ENCODE data around the gene NCMAP.

Gene NCMAP

DNA sequence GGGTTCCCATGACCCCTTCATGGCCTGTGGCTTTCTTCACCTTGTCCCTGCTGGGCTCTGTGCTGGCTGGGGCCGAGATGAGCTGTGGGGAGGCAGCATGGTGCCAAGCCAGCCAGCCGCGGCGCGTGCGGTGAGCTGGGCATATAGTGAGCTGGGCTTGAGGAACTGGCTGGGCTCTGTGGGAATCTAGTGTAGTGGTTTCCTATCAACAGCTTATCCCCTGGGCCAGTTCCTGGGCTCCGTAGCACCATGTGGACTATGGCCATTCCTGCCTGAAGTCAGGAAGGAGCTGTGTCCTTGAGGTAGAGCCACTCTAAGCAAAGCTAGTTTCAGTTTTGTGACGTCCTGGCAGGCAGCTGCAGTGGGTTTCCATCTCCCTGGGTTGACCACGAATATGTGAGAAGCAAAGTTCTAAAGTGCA is 1.8 kb downstream of the NCMAP start:
- no peaks in the 10 kb centered on the region for H3K9me3 ChIP-seq (ENCODE audit: control insufficient read depth, low read length)
- H2AK5ac ChIP-seq (ENCODE audit: low read length, severe bottlenecking), result no peak overlapping the region
- peaks cover 18 to 66% of the 10 kb centered on the region in 2 experiments for H3K27me3 ChIP-seq (ENCODE audit: control insufficient read depth in 1 of 2, insufficient read depth in 1 of 2, low read length in 2 of 2)
- H3K14ac ChIP-seq (ENCODE audit: low read length in 2 of 2), result no peak overlapping the region
- no peaks in the 10 kb centered on the region for H3K79me1 ChIP-seq (replicated peaks; ENCODE audit: low read length, poor library complexity, severe bottlenecking)
- no peak overlapping the region for H3K4ac ChIP-seq (ENCODE audit: low read depth in 1 of 2, low read length in 2 of 2)
- no peak overlapping the region for H2BK15ac ChIP-seq (ENCODE audit: low read depth, poor library complexity, severe bottlenecking)
- H3K23ac ChIP-seq (ENCODE audit: low read length in 2 of 2), result no peak overlapping the region
- no peak overlapping the region for H3K18ac ChIP-seq (ENCODE audit: low read depth in 1 of 2, low read length in 2 of 2)
- peak; percentile 23 for DNase-seq
- no peak overlapping the region for H3K9ac ChIP-seq (ENCODE audit: low read length)
- no peaks in the 10 kb centered on the region for H3K36me3 ChIP-seq (ENCODE audit: control insufficient read depth in 1 of 2, insufficient read depth in 2 of 2, low read depth in 1 of 2, low read length in 2 of 2)
- H4K91ac ChIP-seq (ENCODE audit: low read length), result peak overlapping the region; percentile 67
- 91% methylated on average over 9 of the region's 9 CpGs for WGBS
- no peak overlapping the region for H3K4me2 ChIP-seq (ENCODE audit: low read length, poor library complexity, severe bottlenecking)
- H3K4me3 ChIP-seq (ENCODE audit: insufficient read depth in 1 of 2, low read depth in 1 of 2, low read length in 2 of 2), result no peak overlapping the region
- H3K4me1 ChIP-seq (ENCODE audit: control insufficient read depth, insufficient read depth, low read depth, low read length), result peaks cover 42% of the 10 kb centered on the region
- no peak overlapping the region for H2BK12ac ChIP-seq (ENCODE audit: low read length in 2 of 2)
- H4K8ac ChIP-seq (ENCODE audit: low read length), result no peak overlapping the region
- no peak overlapping the region for H2BK5ac ChIP-seq (ENCODE audit: low read depth, low read length, poor library complexity, severe bottlenecking)
- H2BK120ac ChIP-seq (ENCODE audit: low read depth, low read length), result no peak overlapping the region
- H3K27ac ChIP-seq (ENCODE audit: low read length, poor library complexity, severe bottlenecking), result no peak overlapping the region
- no peak overlapping the region for H2AFZ ChIP-seq (ENCODE audit: low read depth, low read length)

DNA sequence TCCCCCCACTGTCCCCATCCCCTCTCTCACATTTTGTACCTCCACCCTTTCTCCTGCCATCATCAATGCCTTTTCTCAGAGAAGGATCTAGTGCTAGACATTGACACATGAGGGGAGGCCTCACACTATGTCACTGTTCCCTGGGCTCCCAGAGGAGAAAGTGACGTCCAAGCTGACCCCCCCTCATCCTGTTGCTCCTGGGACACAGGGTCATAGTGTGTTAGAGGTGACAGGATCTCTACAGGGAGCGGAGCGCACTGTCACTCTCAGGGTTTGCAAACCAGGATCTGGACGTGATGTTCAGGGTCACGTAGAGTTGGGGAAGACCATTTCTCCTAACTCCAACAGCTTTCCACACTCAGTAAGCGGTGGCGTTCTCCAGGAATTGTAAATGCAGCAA is 2.6 kb downstream of the NCMAP start:
- no peak overlapping the region for H3K9ac ChIP-seq (ENCODE audit: low read length)
- 81% methylated on average over 5 of the region's 7 CpGs for WGBS
- no peak overlapping the region for H2BK15ac ChIP-seq (ENCODE audit: low read depth, poor library complexity, severe bottlenecking)
- peak overlapping the region in 1 of 2 experiments; percentile 1 for H3K18ac ChIP-seq (ENCODE audit: low read depth in 1 of 2, low read length in 2 of 2)
- no peak overlapping the region for H3K4me3 ChIP-seq (ENCODE audit: insufficient read depth in 1 of 2, low read depth in 1 of 2, low read length in 2 of 2)
- H3K27ac ChIP-seq (ENCODE audit: low read length, poor library complexity, severe bottlenecking), result no peak overlapping the region
- H2AK5ac ChIP-seq (ENCODE audit: low read length, severe bottlenecking), result peak overlapping the region; percentile 50
- no peak overlapping the region for H4K8ac ChIP-seq (ENCODE audit: low read length)
- no peak overlapping the region for H2BK5ac ChIP-seq (ENCODE audit: low read depth, low read length, poor library complexity, severe bottlenecking)
- H3K4me2 ChIP-seq (ENCODE audit: low read length, poor library complexity, severe bottlenecking), result no peak overlapping the region
- no peaks in the 10 kb centered on the region for H3K9me3 ChIP-seq (ENCODE audit: control insufficient read depth, low read length)
- no peaks in the 10 kb centered on the region for H3K36me3 ChIP-seq (ENCODE audit: control insufficient read depth in 1 of 2, insufficient read depth in 2 of 2, low read depth in 1 of 2, low read length in 2 of 2)
- no peak overlapping the region for H3K4ac ChIP-seq (ENCODE audit: low read depth in 1 of 2, low read length in 2 of 2)
- no peak overlapping the region for H2AFZ ChIP-seq (ENCODE audit: low read depth, low read length)
- H3K4me1 ChIP-seq (ENCODE audit: control insufficient read depth, insufficient read depth, low read depth, low read length), result peaks cover 43% of the 10 kb centered on the region
- no peak overlapping the region for H3K23ac ChIP-seq (ENCODE audit: low read length in 2 of 2)
- H2BK120ac ChIP-seq (ENCODE audit: low read depth, low read length), result no peak overlapping the region
- peak overlapping the region; percentile 9 to 59 for H2BK12ac ChIP-seq (ENCODE audit: low read length in 2 of 2)
- no peak overlapping the region for H4K91ac ChIP-seq (ENCODE audit: low read length)
- peak overlapping the region in 1 of 2 experiments; percentile 9 for H3K14ac ChIP-seq (ENCODE audit: low read length in 2 of 2)
- H3K27me3 ChIP-seq (ENCODE audit: control insufficient read depth in 1 of 2, insufficient read depth in 1 of 2, low read length in 2 of 2), result peaks cover 18 to 69% of the 10 kb centered on the region in 2 experiments
- DNase-seq, result no peak
- no peaks in the 10 kb centered on the region for H3K79me1 ChIP-seq (replicated peaks; ENCODE audit: low read length, poor library complexity, severe bottlenecking)

DNA sequence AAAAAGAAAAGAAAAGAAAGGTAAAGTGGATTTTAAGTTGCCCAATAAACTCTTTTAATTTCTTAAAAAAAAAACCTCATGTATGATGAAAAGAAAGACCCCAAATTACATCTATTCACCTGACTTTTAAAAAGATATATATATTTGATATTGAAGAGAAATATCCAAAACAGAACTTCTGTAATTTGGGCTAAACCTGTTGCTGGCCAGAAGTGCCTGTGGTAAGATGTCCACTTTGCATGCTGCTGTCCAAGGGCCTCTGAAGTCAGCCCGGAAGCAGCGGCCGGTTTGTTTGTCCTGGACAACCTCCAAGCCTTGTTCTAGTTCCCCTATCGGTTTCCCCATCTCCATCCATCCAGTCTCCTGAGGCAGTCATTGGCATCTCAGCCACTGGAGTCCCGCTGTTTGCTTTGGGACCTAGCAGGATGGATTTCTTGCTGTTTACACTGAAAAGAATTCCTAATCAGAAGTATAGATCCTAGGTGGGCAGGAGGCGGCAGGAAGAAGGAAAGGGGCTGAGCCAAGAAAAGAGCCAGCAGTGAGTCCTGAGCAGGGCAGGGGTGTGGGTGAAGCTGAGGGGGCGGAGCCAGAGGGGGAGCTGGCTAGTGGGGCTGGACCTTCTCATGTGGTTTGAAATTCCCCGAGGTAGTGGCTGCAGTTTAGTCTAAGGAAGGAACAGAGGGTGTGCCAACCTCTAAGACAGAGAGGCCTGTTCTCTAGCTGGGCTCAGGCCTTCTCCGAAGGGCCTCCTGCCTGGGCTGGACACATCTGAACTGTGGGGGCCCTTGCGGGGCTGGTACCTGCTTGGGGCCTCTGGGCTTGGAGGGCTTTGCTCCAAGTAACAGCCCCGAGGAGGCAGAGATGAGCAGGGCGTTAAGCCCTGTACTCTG is 3.3 kb downstream of the NCMAP start:
- Histone ChIP-seq H3K9me3 (ENCODE audit: control insufficient read depth, low read length) (no peaks in the 10 kb centered on the region), H3K27ac (ENCODE audit: low read length, poor library complexity, severe bottlenecking) (peak overlapping the region; percentile 41), H2BK12ac (ENCODE audit: low read length in 2 of 2) (no peak overlapping the region), H3K14ac (ENCODE audit: low read length in 2 of 2) (no peak overlapping the region), H2AFZ (ENCODE audit: low read depth, low read length) (no peak overlapping the region), H3K27me3 (ENCODE audit: control insufficient read depth in 1 of 2, insufficient read depth in 1 of 2, low read length in 2 of 2) (peaks cover 18 to 69% of the 10 kb centered on the region in 2 experiments), H2AK5ac (ENCODE audit: low read length, severe bottlenecking) (no peak overlapping the region), H3K79me1 (replicated peaks; ENCODE audit: low read length, poor library complexity, severe bottlenecking) (no peaks in the 10 kb centered on the region), H3K36me3 (ENCODE audit: control insufficient read depth in 1 of 2, insufficient read depth in 2 of 2, low read depth in 1 of 2, low read length in 2 of 2) (no peaks in the 10 kb centered on the region), H3K18ac (ENCODE audit: low read depth in 1 of 2, low read length in 2 of 2) (peak overlapping the region in 1 of 2 experiments; percentile 37), H3K4me3 (ENCODE audit: insufficient read depth in 1 of 2, low read depth in 1 of 2, low read length in 2 of 2) (no peak overlapping the region), H3K9ac (ENCODE audit: low read length) (no peak overlapping the region), H3K4ac (ENCODE audit: low read depth in 1 of 2, low read length in 2 of 2) (no peak overlapping the region), H3K4me2 (ENCODE audit: low read length, poor library complexity, severe bottlenecking) (peak overlapping the region; percentile 35), H3K4me1 (ENCODE audit: control insufficient read depth, insufficient read depth, low read depth, low read length) (peaks cover 43% of the 10 kb centered on the region), H2BK120ac (ENCODE audit: low read depth, low read length) (no peak overlapping the region), H3K23ac (ENCODE audit: low read length in 2 of 2) (no peak overlapping the region), H2BK15ac (ENCODE audit: low read depth, poor library complexity, severe bottlenecking) (no peak overlapping the region), H4K91ac (ENCODE audit: low read length) (no peak overlapping the region), H2BK5ac (ENCODE audit: low read depth, low read length, poor library complexity, severe bottlenecking) (no peak overlapping the region), H4K8ac (ENCODE audit: low read length) (no peak overlapping the region)
- peak; percentile 84 for DNase-seq
- 61% methylated on average over 11 of the region's 12 CpGs for WGBS

DNA sequence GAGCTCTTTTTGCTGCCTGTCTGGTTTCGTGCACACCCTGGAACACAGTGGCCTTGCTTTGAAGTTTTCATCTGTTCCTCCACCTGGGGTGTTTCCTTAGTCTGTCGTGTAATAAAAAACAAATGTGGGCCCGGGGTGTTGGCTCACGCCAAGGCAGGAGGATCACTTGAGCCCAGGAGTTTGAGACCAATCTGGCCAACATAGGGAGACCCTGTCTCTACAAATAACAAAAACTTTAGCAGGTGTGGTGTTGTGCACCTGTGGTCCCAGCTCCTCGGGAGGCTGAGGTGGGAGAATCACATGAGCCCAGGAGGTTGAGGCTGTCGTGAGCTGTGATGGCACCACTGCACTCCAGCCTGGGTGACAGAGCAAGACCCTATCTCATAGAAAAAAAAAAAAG is 4.5 kb downstream of the NCMAP start:
- Histone ChIP-seq H3K4me2 (ENCODE audit: low read length, poor library complexity, severe bottlenecking) (no peak overlapping the region), H3K9ac (ENCODE audit: low read length) (no peak overlapping the region), H2AFZ (ENCODE audit: low read depth, low read length) (no peak overlapping the region), H3K79me1 (replicated peaks; ENCODE audit: low read length, poor library complexity, severe bottlenecking) (no peaks in the 10 kb centered on the region), H3K18ac (ENCODE audit: low read depth in 1 of 2, low read length in 2 of 2) (no peak overlapping the region), H3K27me3 (ENCODE audit: control insufficient read depth in 1 of 2, insufficient read depth in 1 of 2, low read length in 2 of 2) (peaks cover 12 to 66% of the 10 kb centered on the region in 2 experiments), H3K9me3 (ENCODE audit: control insufficient read depth, low read length) (no peaks in the 10 kb centered on the region), H3K27ac (ENCODE audit: low read length, poor library complexity, severe bottlenecking) (no peak overlapping the region), H2AK5ac (ENCODE audit: low read length, severe bottlenecking) (no peak overlapping the region), H3K14ac (ENCODE audit: low read length in 2 of 2) (no peak overlapping the region), H4K8ac (ENCODE audit: low read length) (no peak overlapping the region), H3K4ac (ENCODE audit: low read depth in 1 of 2, low read length in 2 of 2) (no peak overlapping the region), H3K4me3 (ENCODE audit: insufficient read depth in 1 of 2, low read depth in 1 of 2, low read length in 2 of 2) (no peak overlapping the region), H2BK120ac (ENCODE audit: low read depth, low read length) (no peak overlapping the region), H3K23ac (ENCODE audit: low read length in 2 of 2) (no peak overlapping the region), H2BK12ac (ENCODE audit: low read length in 2 of 2) (peak overlapping the region in 1 of 2 experiments; percentile 40), H3K4me1 (ENCODE audit: control insufficient read depth, insufficient read depth, low read depth, low read length) (peaks cover 43% of the 10 kb centered on the region), H2BK5ac (ENCODE audit: low read depth, low read length, poor library complexity, severe bottlenecking) (no peak overlapping the region), H4K91ac (ENCODE audit: low read length) (no peak overlapping the region), H2BK15ac (ENCODE audit: low read depth, poor library complexity, severe bottlenecking) (no peak overlapping the region), H3K36me3 (ENCODE audit: control insufficient read depth in 1 of 2, insufficient read depth in 2 of 2, low read depth in 1 of 2, low read length in 2 of 2) (no peaks in the 10 kb centered on the region)
- WGBS, result 90% methylated on average over 6 of the region's 6 CpGs
- DNase-seq, result no peak

Data from mesenchymal stem cell (in vitro differentiated cells and primary cell).